Lower leg skin (tissue), 3 donors: Measurements from ENCODE around the gene CNPY1.

Experiments
- POLR2A ChIP-seq, 2 donors: fragments of 450-650 bp; IDR thresholded peaks; one replicate each; pipeline ENCODE4 v1.6.1; 2016 to 2017; ENCODE audit warnings: antibody characterized with exemption in 2 of 2, mild to moderate bottlenecking in 1 of 2, moderate library complexity in 1 of 2
- TF ChIP-seq, protein P1 (sequence below), 3 donors: fragments of 450-650 bp; IDR thresholded peaks; one replicate each; pipeline ENCODE4 v1.5.1; 2016; ENCODE audit warnings: antibody characterized with exemption in 3 of 3, mild to moderate bottlenecking in 3 of 3, moderate library complexity in 2 of 3

DNA sequence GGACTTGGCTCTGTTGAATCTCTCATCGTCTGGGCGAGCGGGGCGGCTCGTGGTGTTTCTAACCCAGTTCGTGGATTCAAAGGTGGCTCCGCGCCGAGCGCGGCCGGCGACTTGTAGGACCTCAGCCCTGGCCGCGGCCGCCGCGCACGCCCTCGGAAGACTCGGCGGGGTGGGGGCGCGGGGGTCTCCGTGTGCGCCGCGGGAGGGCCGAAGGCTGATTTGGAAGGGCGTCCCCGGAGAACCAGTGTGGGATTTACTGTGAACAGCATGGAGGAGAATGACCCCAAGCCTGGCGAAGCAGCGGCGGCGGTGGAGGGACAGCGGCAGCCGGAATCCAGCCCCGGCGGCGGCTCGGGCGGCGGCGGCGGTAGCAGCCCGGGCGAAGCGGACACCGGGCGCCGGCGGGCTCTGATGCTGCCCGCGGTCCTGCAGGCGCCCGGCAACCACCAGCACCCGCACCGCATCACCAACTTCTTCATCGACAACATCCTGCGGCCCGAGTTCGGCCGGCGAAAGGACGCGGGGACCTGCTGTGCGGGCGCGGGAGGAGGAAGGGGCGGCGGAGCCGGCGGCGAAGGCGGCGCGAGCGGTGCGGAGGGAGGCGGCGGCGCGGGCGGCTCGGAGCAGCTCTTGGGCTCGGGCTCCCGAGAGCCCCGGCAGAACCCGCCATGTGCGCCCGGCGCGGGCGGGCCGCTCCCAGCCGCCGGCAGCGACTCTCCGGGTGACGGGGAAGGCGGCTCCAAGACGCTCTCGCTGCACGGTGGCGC is 88.1 kb downstream of the CNPY1 start, which contains the start of gene EN2:
- TF ChIP-seq POLR2A (IDR thresholded peaks at IDR 0.05): no peak
- TF ChIP-seq, protein P1, sequence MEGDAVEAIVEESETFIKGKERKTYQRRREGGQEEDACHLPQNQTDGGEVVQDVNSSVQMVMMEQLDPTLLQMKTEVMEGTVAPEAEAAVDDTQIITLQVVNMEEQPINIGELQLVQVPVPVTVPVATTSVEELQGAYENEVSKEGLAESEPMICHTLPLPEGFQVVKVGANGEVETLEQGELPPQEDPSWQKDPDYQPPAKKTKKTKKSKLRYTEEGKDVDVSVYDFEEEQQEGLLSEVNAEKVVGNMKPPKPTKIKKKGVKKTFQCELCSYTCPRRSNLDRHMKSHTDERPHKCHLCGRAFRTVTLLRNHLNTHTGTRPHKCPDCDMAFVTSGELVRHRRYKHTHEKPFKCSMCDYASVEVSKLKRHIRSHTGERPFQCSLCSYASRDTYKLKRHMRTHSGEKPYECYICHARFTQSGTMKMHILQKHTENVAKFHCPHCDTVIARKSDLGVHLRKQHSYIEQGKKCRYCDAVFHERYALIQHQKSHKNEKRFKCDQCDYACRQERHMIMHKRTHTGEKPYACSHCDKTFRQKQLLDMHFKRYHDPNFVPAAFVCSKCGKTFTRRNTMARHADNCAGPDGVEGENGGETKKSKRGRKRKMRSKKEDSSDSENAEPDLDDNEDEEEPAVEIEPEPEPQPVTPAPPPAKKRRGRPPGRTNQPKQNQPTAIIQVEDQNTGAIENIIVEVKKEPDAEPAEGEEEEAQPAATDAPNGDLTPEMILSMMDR (IDR thresholded peaks at IDR 0.05): no peak
